K562 (cell line): ENCODE measurements around the gene LANCL1. TPM values are rescaled to one million over a fixed set of nuclear protein-coding genes. Genes with fewer than 3 reads are reported as not detected.

Source experiments
- ATAC-seq: fragments of 200-7000 bp; cut with Tn5 transposase; 3 replicates; pipeline ENCODE4 v1.9.1; 2020; ENCODE audit warnings: moderate library complexity
- BruUV-seq: library from RNA; stranded (reverse); fragments of 400-500 nt; replicated peaks from 2 replicates; lab custom pipeline; 2021; lab: Mats Ljungman, UMichigan
- CTCF ChIA-PET: fragments of 300-600 bp; formaldehyde crosslinking; extraction: SDS; loops from one replicate; lab custom pipeline; 2021; ENCODE audit warnings: low intra/inter-chr PET ratio; lab: Yijun Ruan, JAX
- POLR2A ChIA-PET: fragments of 300-600, 350-650 bp; sonication (Branson Sonifier 250); formaldehyde crosslinking; extraction: SDS; loops from one replicate; lab custom pipeline; 2021; ENCODE audit warnings: antibody characterized with exemption, inconsistent platforms; lab: Yijun Ruan, JAX
- DNase-seq, 4 experiments: peaks; one replicate each; pipeline versions ENCODE4 v3.0.0 to v3.0.0-alpha.2; 2011 to 2018; ENCODE audit warnings: low spot score in 3 of 4, mixed read lengths in 3 of 4; ENCODE audit errors: extremely low read depth in 1 of 4
- FAIRE-seq: peaks from 2 replicates; lab custom pipeline; 2011; peaks lifted over from hg19 to GRCh38; lab: Jason Lieb, UNC
- H2AFZ ChIP-seq: 2 replicates; pipeline ENCODE4 v1.6.0; 2011; ENCODE audit warnings: low read depth, low read length, control low read depth, inconsistent platforms
- H3K27ac ChIP-seq: fragments of 200-600 bp; 3 replicates; pipeline ENCODE4 v1.8.0; 2011; ENCODE audit warnings: low read depth, mild to moderate bottlenecking, control low read depth, inconsistent platforms, low read length, moderate library complexity, mixed read lengths; ENCODE audit errors: extremely low read depth
- H3K27me3 ChIP-seq, 2 experiments: fragments of 300-600 bp in 1 of 2; 2 replicates in 1 of 2; 3 replicates in 1 of 2; pipeline versions ENCODE4 v1.6.0 to v1.8.0; 2011; ENCODE audit warnings: inconsistent platforms in 2 of 2, low read length in 2 of 2, mild to moderate bottlenecking in 1 of 2, mixed read lengths in 1 of 2, moderate library complexity in 1 of 2; ENCODE audit not compliant: control insufficient read depth in 2 of 2, insufficient read depth in 2 of 2
- H3K36me3 ChIP-seq: fragments of 300-600 bp; 3 replicates; pipeline ENCODE4 v1.8.0; 2011; ENCODE audit warnings: mild to moderate bottlenecking, low read length, inconsistent platforms; ENCODE audit not compliant: control insufficient read depth, insufficient read depth
- H3K4me1 ChIP-seq, 2 experiments: fragments of 200-600 bp in 1 of 2; replicated peaks in 1 of 2; 2 replicates in 1 of 2; 3 replicates in 1 of 2; pipeline versions ENCODE4 v1.5.1 to v1.8.0; 2011; ENCODE audit warnings: inconsistent platforms in 2 of 2, low read length in 2 of 2, mild to moderate bottlenecking in 1 of 2, mixed read lengths in 1 of 2, moderate library complexity in 1 of 2; ENCODE audit not compliant: control insufficient read depth in 2 of 2, insufficient read depth in 2 of 2
- H3K4me2 ChIP-seq: 2 replicates; pipeline ENCODE4 v1.6.1; 2011; ENCODE audit warnings: low read length, control low read depth, inconsistent platforms, mixed read lengths; ENCODE audit not compliant: insufficient read depth
- H3K4me3 ChIP-seq: fragments of 200-600 bp; sonication (generic), shearing (Covaris generic); 2 replicates; pipeline ENCODE4 v1.5.1; 2016; ENCODE audit warnings: control low read depth, inconsistent platforms
- H3K79me2 ChIP-seq: fragments of 200-600 bp; 3 replicates; pipeline ENCODE4 v1.8.0; 2011; ENCODE audit warnings: low read length, inconsistent platforms; ENCODE audit not compliant: control insufficient read depth, insufficient read depth
- H3K9ac ChIP-seq, 2 experiments: 2 replicates each; pipeline versions ENCODE4 v1.6.0 to v1.6.1; 2011; ENCODE audit warnings: low read depth in 2 of 2, low read length in 2 of 2, control low read depth in 1 of 2, inconsistent platforms in 1 of 2, mild to moderate bottlenecking in 1 of 2, mixed read lengths in 1 of 2; ENCODE audit not compliant: insufficient read depth in 1 of 2
- H3K9me1 ChIP-seq: one replicate; pipeline ENCODE4 v1.6.0; 2011; ENCODE audit warnings: inconsistent platforms, mild to moderate bottlenecking, low read length, moderate library complexity; ENCODE audit not compliant: control insufficient read depth, insufficient read depth
- H3K9me3 ChIP-seq: replicated peaks from 2 replicates; pipeline ENCODE4 v1.5.1; 2011; ENCODE audit warnings: low read depth, low read length, inconsistent platforms; ENCODE audit not compliant: control insufficient read depth, insufficient read depth
- H4K20me1 ChIP-seq: replicated peaks from 2 replicates; pipeline ENCODE4 v1.6.1; 2011; ENCODE audit warnings: low read length, inconsistent platforms, mixed read lengths; ENCODE audit not compliant: control insufficient read depth, insufficient read depth
- DEAF1 ChIP-seq: fragments of 450-650 bp; formaldehyde crosslinking; IDR thresholded peaks from 2 replicates; pipeline ENCODE4 v1.4.0; 2020; ENCODE audit warnings: mild to moderate bottlenecking, moderate library complexity
- ELF2 ChIP-seq: fragments of 250-450 bp; sonication (Bioruptor Pico); IDR thresholded peaks from 2 replicates; pipeline ENCODE4 v1.5.0; 2021; ENCODE audit warnings: mild to moderate bottlenecking
- HDAC3 ChIP-seq: fragments of 450-650 bp; IDR thresholded peaks from 2 replicates; pipeline ENCODE4 v1.6.1; 2018; ENCODE audit warnings: borderline replicate concordance, mild to moderate bottlenecking, moderate library complexity; ENCODE audit not compliant: partially characterized antibody
- HMBOX1 ChIP-seq: sonication (generic); IDR thresholded peaks from 2 replicates; pipeline ENCODE4 v1.6.1; 2016
- MCM3 ChIP-seq: fragments of 450-650 bp; IDR thresholded peaks from 2 replicates; pipeline ENCODE4 v1.6.1; 2016
- PBX2 ChIP-seq, 2 experiments: IDR thresholded peaks in 1 of 2; conservative IDR thresholded peaks in 1 of 2; 2 replicates each; pipeline ENCODE4 v1.6.1; 2016; ENCODE audit warnings: low read depth in 2 of 2, mild to moderate bottlenecking in 1 of 2, missing compliant biosample characterization in 1 of 2, missing genetic modification characterization in 1 of 2, moderate library complexity in 1 of 2
- RBM14 ChIP-seq: fragments of 200-400 bp; formaldehyde crosslinking; IDR thresholded peaks from 2 replicates; pipeline ENCODE4 v1.6.1; 2018; ENCODE audit warnings: low read depth, mild to moderate bottlenecking, low read length, moderate library complexity, borderline replicate concordance; ENCODE audit not compliant: insufficient read depth
- RREB1 ChIP-seq: fragments of 250-450 bp; sonication (Bioruptor Pico); IDR thresholded peaks from 2 replicates; pipeline ENCODE4 v1.4.0; 2020
- YY1 ChIP-seq, 3 experiments: IDR thresholded peaks; 2 replicates each; pipeline ENCODE4 v1.6.1; 2011; ENCODE audit warnings: low read length in 2 of 3, mild to moderate bottlenecking in 2 of 3, moderate library complexity in 2 of 3, borderline replicate concordance in 1 of 3, control low read depth in 1 of 3, low read depth in 1 of 3; ENCODE audit not compliant: insufficient read depth in 3 of 3, insufficient replicate concordance in 2 of 3, control insufficient read depth in 1 of 3, insufficient read length in 1 of 3; ENCODE audit errors: extremely low read depth in 1 of 3
- ZNF3 ChIP-seq: fragments of 250-450 bp; sonication (Bioruptor Pico); IDR thresholded peaks from 2 replicates; pipeline ENCODE4 v1.5.0; 2021; ENCODE audit warnings: mild to moderate bottlenecking, moderate library complexity
- WGBS: fragments of 100-300 bp; shearing (Covaris generic); methylation state at CpG from one replicate; pipeline ENCODE4 v1.1.6; 2016; ENCODE audit warnings: low coverage, mixed read lengths; ENCODE audit not compliant: insufficient coverage; ENCODE audit errors: missing lambda C conversion rate; 5-methylcytosine and 5-hydroxymethylcytosine counted together
- in situ Hi-C: fragments of 300-500 bp; cut with MboI; formaldehyde crosslinking; loops from 4 replicates; pipeline ENCODE4 v1.15.0; 2018; ENCODE audit warnings: inconsistent platforms, mixed read lengths
- intact Hi-C: fragments of 100-400 bp; cut with micrococcal nuclease; formaldehyde crosslinking; loops from 2 replicates; pipeline ENCODE4 v1.14.2; 2022
- polyA plus RNA-seq, 8 experiments: library from polyadenylated mRNA; depleted of rRNA in 4 of 8; stranded (reverse) in 5 of 8; unstranded in 3 of 8; fragments of >200 nt; fragmentation: Nextera tagmentation in 2 of 8; fragmentation: Illumina TruSeq in 1 of 8; extraction: Ambion mirVana in 2 of 8; extraction: Trizol in 1 of 8; gene quantifications; 2 replicates each; pipeline versions ENCODE4 v1.2.1 to v1.2.3, GENCODE V29; 2011 to 2014; ENCODE audit warnings: inconsistent platforms in 1 of 8, missing spikeins in 1 of 8
- total RNA-seq, 7 experiments: library from RNA; depleted of rRNA in 6 of 7; stranded (reverse); fragments of >200 nt in 6 of 7; fragmentation: Illumina TruSeq in 2 of 7; extraction: Trizol in 2 of 7; gene quantifications; 2 replicates each; pipeline versions ENCODE4 v1.2.1 to v1.2.3, GENCODE V29; 2011 to 2021; ENCODE audit warnings: low replicate concordance in 1 of 7

The LANCL1 gene
- total and polyA plus RNA-seq, 9 of the 15 experiments (the other 6 are each of a cell fraction or from before 2014, with no cell fraction given), result 15.3 to 56.3 (median 30.1) TPM

GRCh38 chr2:210493528-210493927 lies 17.0 kb upstream of the LANCL1 start:
- 2% methylated on average over 3 of the region's 3 CpGs for WGBS
- no peak overlapping the region for H2AFZ ChIP-seq
- POLR2A ChIA-PET, result no interaction called here
- intact Hi-C loops (no loop called here), in situ Hi-C loops (no loop called here)
- FAIRE-seq, result no peak
- H3K4me3 ChIP-seq, result no peak overlapping the region
- no peak for DNase-seq
- no peaks in the 10 kb centered on the region for H3K79me2 ChIP-seq
- no peaks in the 10 kb centered on the region for H3K4me1 ChIP-seq
- CTCF ChIA-PET, result no interaction called here
- no peak overlapping the region for H3K4me2 ChIP-seq
- no peak overlapping the region for H3K9ac ChIP-seq
- H3K36me3 ChIP-seq, result no peaks in the 10 kb centered on the region
- no peaks in the 10 kb centered on the region for H3K27me3 ChIP-seq
- ATAC-seq, result no peak
- no TSS peak for BruUV-seq
- H3K9me3 ChIP-seq, result no peaks in the 10 kb centered on the region
- H3K9me1 ChIP-seq, result no peaks in the 10 kb centered on the region
- H3K27ac ChIP-seq, result no peak overlapping the region
- no peaks in the 10 kb centered on the region for H4K20me1 ChIP-seq
- TF ChIP-seq MCM3, result no peak
- TF ChIP-seq RBM14, result no peak
- no peak for TF ChIP-seq DEAF1 (CRISPR knock-in tag)
- no peak for TF ChIP-seq ELF2 (CRISPR knock-in tag)
- TF ChIP-seq YY1 (IDR thresholded peaks at IDR 0.05; ENCODE audit: borderline replicate concordance in 1 of 3, control insufficient read depth in 1 of 3, extremely low read depth in 1 of 3, insufficient read depth in 3 of 3, insufficient read length in 1 of 3, insufficient replicate concordance in 2 of 3, low read depth in 1 of 3, low read length in 2 of 3), result no peak
- no peak for TF ChIP-seq HMBOX1
- no peak for TF ChIP-seq HDAC3
- TF ChIP-seq PBX2 (CRISPR knock-in tag; IDR thresholded peaks at IDR 0.05; ENCODE audit: low read depth), result no peak
- no peak for TF ChIP-seq PBX2 (tag; conservative IDR thresholded peaks at IDR 0.05; ENCODE audit: low read depth)
- TF ChIP-seq ZNF3 (CRISPR knock-in tag), result no peak
- TF ChIP-seq RREB1 (CRISPR knock-in tag), result no peak
